Inflammatory macrophage treated with lipopolysaccharide for 4 hours (primary cell): ENCODE results near the gene JSRP1.

Experiments used
- DNase-seq: peaks from one replicate; pipeline ENCODE4 v3.0.0-alpha.2; 2020

JSRP1 gene

DNA sequence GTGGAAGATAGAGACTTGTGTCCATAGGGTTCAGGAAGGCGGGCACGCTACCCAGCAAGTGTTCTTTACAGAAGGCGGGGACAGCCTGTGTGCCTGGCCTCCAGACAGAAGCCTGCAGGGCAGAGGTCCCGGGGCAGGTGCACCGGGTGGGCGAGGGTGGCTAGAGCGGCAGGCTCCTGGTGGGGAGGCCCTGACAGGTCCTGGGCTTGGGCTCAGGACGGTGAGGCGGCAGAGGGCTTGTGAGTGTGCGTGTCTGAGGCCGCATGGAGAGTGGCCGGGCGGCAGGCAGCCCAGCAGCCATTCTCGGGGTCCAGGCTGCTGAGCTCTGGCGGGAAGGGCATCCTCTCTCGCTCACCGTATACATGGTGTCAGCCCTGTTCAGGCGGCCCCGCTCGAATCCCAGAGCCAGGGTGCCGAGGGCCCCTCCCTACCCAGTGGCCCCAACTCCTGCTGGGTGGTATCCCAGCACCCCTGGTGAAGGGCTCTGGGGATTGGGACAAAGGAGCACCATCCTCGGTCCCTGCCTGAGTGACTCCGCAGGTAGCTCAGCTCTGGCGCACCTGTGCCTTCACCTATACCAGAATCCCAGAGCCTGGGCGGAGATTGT, 10.1 kb downstream of the JSRP1 start:
- DNase-seq, result no peak

DNA sequence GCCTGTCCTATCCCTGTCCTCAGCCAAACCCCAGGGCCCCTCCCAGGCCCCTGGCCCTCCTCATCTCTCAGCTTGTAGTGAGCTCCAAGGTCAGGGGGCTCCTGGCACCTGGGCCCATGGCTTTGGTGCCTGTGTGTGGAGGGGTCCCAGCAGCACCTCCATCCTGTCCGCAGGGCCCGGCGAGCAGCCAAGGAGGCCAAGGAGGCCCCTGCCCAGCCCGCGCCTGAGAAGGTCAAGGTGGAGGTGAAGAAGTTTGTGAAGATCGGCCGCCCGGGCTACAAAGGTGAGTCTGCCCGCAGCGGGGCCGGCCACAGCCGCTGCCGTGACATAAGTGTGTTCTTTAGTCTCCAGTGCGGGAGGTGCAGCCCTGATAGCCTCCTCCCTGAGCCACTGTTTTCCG, 10.9 kb downstream of the JSRP1 start:
- DNase-seq, result no peak

DNA sequence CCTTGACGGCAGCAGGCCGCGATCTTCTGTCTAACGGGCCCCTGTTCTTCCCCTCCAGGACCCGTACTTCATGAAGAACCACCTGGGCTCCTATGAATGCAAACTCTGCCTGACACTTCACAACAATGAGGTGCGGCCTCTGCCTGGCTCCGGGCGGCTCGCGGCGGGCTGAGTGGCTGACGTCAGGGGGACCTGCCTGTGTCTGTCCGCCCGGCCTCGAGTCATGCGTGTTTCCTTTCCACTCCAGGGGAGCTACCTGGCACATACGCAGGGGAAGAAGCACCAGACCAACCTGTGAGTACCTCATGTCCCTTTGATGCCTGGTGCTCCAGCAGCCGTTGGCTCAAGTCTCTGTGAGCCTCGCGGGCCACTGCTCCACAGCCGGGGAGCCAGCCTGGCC, 11.7 kb downstream of the JSRP1 start:
- no peak for DNase-seq

DNA sequence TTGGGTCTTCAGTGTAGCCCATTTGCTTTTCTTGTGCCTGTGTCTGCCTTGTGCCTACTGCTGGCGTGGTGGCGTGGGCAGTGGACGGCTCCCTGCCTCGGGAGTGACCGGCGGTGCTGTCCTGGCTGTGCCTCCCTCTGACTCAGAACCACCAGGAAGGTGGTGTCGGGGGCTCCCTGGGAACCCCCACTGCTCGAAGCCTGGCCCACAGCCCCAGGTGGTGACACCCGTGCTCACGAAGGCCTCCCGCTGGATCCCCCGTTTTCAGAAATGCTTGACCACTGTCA, 12.1 kb downstream of the JSRP1 start:
- DNase-seq, result no peak

DNA sequence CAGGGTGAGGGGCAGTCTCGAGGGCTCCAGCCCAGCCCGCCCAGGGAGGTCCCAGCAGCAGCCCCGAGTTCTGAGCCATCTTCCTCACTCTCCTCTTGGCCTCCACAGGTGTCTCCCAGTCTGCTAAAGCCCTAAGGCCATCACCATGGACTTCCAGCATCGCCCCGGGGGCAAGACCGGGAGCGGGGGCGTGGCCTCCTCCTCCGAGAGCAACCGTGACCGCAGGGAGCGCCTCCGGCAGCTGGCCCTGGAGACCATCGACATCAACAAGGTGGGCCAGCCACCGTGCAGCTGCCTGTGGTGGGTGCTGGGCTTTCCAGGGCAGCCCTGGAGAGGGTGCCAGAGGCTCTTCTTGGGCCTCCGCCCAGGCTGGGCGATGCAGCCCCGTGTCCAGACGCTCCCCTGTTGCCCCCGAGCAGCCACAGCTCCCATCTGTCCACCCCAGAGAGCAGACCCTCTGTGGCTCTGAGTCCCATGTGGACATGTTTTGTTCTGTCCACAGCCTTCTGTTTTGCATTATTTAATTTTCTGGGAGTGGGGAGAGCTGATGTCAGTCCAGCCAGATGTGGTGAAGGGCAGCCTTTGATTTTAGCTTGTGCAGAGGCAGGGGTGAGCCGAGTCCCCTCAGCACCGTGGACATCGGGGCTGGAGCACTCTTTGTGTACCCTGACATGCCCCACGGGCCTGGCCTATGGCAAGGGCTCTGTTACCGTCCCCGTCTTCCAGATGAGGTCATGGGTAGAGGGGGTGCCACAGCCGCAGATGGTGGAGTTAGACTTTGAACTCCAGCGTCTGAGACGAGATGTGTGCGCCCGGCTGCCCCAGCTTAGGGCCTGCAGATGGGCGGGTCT, 12.7 kb downstream of the JSRP1 start:
- DNase-seq, result no peak

DNA sequence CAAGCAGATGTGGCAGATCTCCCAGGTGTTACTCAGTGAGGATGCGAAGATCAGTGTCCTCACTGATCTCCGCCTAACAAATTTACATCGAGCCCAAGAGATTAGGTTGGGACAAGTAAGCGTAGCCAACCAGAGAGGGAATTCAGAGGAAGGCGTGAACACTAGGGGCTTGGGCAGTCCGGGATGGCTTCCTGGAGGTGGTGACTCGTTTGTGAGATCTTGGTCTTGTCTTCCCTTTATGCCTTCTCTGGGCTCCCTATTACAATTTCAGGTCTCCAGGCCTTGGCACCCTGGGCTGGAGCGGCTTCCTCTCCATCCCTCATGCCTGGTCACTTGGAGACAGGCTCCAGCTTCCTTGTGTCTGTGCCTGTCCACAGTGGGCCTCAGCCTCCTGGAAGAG, 13.4 kb downstream of the JSRP1 start:
- no peak for DNase-seq

DNA sequence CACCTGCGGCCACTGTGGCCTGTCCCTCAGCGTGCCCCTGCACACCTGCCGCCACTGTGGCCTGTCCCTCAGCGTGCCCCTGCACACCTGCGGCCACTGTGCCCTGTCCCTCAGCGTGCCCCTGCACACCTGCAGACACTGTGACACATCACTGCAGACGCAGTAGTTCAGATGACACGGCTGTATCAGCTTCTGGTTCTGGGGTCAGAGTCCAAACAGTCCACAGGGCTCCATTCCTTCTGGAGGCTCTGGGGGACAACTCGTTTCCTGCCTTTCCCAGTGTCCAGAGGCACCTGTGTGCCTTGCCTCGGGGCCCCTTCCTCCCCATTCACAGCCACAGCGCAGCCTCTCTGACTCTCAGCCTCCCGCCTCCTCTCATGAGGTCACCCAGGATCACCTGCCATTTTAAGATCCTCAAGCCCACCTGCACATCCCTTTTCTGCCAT, 14.1 kb downstream of the JSRP1 start:
- no peak for DNase-seq

DNA sequence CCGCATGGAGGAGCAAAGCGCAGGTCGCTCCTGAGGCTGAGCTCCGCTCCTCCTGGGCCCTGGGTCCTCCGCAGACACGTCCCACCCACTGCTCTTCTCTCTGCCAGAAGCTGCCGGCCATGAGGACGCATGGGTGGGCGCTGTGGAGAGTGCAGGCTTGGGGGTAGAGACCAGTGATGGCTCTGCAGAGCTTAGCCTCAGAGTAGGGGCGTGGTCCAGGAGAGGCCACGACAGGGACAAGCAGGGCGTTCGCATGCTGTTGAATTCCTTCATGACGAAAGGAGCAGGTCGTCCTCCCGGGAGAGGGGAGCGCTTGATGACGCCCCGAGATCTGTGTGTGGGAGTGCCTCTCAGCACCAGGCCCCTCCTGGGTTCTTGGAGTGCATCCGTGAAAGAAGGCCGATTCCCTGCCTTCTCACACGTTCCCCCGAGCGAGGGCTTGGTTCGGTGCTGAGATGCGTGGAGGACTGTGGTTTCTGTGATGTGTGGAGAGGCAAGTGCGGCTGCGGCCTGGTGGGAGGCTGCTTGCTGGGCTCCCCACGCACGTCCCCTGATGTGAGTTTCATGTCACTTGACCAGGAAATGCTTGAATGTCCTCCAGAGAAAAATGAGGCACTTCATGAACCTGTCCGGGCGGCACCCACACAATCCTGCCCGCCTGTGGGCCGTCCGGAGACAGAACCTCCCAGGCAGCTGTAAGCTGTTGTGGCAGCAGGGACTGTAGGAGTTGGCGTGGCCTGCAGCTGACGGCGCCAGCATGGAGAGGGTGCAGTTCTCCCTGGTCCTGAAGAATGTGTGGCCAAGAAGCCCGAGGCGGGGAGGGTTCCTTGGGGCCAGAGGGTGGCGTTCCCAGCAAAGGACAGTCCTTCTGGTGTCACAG, 15.1 kb downstream of the JSRP1 start:
- no peak for DNase-seq

DNA sequence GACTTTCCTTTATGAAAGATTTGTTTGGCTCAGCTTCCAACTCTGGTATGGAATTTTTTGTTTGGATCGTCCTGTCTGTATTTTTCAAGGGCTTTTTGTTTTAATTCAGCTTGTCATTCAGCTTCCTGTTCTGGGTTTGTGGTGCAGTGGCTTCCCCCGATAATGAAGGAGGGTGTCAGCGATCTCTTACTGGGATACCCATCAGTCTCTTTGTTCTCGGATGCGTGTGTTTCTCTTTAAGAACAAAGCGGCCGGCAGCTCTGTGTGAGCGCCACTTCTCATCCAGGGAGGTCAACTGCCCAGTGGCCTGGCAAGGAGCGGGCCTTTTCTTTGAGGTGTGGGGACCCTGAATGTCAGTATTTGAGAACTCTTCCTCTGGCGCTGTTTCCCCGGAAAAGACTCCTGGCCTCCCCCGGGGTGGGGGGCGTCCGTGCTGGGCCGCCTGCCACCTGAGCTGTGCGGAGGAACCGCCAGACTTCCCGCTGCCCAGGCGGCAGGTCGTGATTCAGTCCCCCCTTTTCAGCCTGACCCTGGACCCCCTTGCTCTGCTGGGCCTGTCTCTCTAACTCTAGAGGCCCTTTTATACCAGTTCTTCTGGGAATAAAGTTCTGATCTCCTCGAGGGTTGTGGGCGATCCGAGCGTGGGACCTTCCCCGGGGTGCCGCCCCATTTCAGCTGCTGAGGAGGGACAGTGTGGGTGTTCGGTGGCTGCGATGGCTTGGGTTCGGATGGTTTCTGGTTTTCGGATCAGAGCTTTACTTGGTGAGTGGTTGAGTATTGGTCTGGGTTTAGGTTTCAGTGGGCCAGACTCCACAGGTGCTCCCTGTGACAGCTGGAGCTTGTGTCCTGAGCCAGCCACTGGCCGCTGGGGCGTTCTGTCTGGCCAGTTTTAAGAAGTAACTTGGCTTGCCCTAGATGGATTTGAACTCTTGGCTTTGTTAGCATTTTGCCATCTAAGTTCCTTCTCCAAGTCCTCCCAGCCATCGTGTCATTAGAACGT, 16.1 kb downstream of the JSRP1 start:
- peak; percentile 37 for DNase-seq

DNA sequence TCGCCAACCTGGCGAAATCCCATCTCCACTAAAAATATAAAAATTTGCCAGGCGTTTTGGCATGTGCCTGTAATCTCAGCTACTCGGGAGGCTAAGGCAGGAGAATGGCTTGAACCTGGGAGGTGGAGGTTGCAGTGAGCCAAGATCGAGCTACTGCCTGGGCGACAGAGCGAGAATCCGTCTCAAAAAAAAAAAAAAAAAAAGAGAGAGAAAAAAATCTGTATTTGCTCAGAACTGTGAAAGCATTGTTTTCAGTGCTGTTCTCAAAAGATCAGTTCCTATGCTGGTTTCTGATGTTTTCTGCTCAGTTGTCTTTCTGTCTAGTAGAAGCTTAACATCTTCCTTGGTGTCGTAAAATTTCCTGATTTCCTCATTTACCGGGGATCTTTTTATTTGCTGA, 17.0 kb downstream of the JSRP1 start:
- DNase-seq, result peak; percentile 39

DNA sequence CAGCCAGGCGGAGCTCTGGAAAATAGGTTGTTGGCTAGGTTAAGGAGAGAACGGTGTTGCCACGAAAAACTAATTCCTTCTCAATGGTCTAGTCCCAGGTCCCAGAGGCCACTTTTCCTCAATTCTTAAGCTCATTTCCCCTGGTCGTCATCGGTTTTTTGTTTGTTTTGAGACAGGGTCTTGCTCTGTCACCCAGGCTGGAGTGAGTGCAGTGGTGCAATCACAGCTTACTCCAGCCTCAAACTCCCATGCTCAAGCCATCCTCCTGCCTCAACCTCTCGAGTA, 18.4 kb downstream of the JSRP1 start:
- DNase-seq, result no peak

DNA sequence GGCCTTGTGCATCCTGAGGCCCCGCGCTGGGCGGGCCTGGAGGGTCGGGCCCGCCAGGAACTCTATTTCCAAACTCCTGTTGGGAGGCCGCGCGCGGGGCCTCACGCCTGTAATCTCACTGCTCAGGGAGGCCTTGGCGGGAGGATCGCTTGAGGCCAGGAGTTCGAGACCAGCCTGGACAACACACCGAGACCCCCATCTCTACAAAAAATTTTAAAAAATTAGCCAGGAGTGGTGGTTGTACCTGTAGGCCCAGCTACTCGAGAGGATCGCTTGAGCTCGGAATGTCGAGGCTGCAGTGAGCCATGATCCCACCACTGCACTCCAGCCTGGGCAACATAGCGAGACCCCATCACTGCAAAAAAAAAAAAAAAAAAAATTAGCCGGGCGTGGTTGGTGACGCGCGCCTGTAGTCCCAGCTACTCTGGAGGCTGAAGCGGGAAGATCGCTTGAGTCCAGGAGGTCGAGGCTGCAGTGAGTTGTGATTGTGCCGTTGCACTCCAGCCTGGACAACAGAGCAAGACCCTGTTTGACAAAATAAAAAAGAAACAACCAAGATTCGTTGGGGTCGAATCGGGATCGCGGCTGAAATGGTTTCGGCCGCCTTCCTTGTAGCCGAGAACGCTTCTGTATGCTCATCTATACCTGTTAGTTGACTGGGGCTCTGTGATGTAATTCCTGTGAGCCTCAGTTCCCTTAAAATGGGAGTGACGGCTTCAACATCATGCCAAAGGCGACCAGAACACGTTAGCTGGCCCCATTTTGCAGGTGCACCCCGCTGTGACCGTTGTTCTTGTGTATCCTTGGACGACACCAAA, 19.0 kb downstream of the JSRP1 start:
- no peak for DNase-seq

DNA sequence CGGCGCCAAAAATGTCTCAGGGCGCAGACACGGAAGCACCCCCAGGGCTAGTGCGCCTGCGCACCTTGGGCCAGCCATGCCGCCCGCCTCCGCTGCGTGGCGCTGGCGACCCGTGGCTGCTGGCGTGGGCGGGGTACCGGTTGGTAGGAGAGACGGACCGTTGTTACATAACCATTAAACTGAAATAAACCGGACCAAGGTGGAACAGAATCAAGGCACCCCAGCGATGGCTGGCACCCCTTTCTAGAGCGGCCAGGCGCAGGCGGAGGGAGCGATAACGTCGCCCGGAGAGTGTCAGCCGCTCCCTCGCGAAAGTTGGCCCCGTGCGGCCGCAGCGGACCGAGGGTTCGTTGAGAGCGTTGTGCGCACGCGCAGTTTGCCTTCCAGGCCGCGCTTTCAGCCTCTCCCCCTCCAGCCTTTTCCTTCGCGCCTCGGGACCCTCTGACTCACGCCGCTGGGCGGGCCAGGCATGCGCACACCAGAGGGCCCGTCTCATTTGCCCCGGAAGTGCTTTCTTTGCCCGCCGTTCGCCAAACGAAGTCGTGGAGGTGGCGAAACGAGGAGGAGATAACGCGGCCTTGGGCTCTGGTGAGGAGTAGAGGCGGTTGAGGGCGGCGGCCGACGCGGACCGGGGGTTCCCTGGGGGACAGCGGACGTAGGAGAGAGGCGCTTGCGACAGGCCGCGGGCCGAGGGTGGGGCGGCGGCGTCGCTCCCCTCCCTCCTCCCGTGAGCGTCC, 19.7 kb downstream of the JSRP1 start, which contains the start of the genes PLEKHJ1 and SF3A2:
Gene PLEKHJ1 (minus strand): TSS at position 16 of the 737 bp plus-strand sequence. CDS start 81 bp downstream, outside the sequence.
Gene SF3A2 (plus strand): TSS at position 511 of the 737 bp plus-strand sequence. CDS start 6,595 bp downstream, outside the sequence.
- peak; percentile 97 for DNase-seq

DNA sequence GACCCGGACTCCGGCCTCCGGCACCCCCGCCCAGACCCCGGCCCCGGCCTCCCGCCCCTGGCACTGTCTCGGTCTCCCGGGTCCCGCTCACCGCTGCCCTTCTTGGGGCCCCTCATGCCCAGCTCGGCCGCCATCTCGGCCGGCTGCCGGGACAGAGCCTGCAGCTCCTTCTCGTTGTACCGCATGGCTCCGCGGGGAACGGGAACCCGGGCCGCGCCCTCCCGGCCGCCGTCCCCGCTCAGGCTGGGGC, 20.2 kb downstream of the JSRP1 start:
- no peak for DNase-seq

DNA sequence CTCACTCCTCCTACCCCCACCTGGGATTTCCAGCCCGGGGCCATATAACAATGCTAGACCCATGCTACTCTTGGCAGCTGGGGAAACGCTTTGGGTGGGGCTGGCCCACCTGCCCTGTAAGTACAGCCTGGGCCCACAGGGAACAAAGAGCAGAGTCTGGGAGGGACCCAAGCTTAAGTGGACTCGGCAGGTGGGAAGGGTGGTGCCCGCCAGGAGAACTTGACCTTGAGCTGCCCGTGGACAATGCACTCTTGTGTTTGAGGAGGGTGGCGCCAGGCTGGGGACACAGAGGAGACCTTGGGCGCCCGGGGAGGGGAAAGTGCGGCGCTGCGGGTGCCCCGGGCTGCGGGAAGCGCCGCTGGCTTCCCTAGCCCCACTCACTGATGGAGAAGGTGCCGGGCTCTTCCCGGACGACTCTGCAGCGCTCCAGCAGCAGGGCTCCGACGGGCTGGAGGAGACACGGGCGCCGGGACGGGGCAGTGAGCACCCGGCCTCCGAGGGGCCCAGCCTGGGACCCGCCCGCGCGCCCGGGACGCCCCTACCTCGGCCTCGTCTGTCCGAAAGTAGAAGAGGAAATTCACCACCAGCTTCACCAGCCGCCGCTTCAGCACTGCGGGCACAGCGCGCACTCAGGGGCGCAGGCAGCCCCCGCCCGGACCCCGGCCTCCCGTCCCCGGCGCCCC, 20.7 kb downstream of the JSRP1 start:
- peak; percentile 29 for DNase-seq

DNA sequence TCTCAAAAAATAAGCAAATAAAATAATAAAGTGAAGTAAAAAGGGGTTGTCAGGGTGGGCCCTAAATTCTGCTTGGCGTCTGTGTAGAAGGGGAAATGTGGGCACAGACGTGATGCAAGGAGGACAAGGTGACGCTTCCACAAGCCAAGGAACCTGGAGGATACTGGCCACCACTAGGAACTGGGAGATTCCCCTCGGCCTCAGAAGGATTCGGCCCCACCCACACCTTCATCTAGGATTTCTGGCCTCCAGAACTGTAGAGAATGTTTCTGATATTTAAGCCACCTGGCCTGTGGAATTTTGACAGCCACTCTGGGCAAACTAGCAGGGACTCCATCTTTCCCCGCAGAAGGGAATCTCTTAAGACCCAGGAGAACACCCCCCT, 21.2 kb downstream of the JSRP1 start:
- DNase-seq, result peak; percentile 25

DNA sequence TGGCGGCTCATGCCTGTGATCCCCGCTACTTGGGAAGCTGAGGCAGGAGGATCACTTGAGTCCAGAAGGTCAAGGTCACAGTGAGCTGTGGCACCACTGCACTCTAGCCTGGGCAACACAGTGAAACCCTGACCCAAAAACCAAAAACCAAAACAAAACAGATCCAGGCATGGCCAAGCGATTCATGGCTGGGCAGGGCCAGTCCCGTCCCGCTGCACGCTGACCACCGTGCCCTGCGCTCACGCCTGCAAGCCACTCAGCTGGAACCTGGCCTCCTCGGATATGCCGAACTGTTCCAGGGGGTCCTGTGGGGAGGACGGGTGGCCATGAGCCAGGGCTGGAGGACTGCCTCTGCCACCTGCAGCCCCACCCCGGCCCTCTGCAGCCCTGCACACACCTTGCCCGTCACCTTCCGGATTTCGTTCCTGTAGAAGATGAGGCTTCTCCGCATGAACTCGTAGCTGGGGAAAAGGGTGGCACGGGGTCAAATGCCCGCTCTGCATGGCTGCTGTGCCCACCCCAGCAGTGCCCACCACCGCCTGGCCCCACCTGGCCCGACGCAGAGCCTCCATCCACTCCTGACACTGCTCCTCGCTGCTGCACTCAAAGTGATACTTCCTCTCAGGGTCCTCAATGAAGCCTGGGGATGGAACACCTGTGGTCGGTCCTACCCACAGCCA, 22.5 kb downstream of the JSRP1 start:
- DNase-seq, result no peak

DNA sequence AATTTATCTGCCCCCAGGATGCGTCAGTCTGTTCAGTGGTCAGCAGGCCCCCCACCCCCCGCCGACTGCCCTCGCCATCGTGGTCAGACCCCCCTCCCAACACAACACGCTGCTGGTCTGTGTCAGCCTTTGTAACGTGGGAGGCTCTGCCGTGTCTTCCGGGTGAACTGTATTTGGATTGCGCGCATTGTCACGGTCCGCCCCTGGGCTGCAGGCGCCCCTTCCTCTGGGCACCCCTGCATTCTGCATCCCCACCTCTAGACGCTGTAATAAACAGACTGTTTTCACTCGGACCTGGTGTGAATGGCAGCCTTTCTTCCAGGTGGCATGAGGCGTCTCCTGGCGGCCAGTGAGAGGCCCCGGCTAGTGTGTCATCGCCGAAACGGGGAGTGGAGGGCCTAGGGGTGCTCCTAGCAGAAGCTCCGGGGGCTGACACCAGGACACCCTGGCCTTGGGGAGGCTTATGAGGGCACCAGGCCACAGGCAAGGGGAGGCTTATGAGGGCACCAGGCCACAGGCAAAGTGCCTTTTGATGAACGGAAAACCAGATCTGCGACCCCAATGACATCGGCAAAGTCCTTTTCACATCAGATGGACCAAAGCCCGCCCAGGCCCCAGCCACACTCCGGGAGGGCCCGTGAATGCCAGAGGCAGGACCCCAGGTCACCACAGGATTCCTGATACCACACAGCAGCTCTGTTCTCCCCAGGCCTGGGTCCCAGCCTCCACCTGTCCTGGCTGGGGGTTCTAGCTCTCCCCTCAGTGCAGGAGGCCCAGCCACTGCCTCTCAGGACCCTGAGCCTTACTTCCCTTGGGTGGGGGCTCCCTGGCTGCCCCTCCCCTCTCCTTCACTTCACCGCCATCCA, 23.7 kb downstream of the JSRP1 start:
- DNase-seq, result no peak
